SK-N-SH treated with all-trans-retinoic acid at 6 μM for 48 hours (cell line): ENCODE data around the gene GPC6.

Experiments used
- ATAC-seq: fragments of 200-7000 bp; cut with Tn5 transposase; 3 replicates; pipeline ENCODE4 v1.9.1; 2020; ENCODE audit warnings: mild to moderate bottlenecking, moderate library complexity
- ARNTL ChIP-seq: fragments of 450-650 bp; formaldehyde crosslinking; IDR thresholded peaks from 2 replicates; pipeline ENCODE4 v1.5.0; 2020; ENCODE audit warnings: low read depth, mild to moderate bottlenecking, moderate library complexity, borderline replicate concordance
- BACH2 ChIP-seq: fragments of 250-450 bp; sonication (Bioruptor Pico); IDR thresholded peaks from 2 replicates; pipeline ENCODE4 v1.9.0; 2021; ENCODE audit warnings: mild to moderate bottlenecking, borderline replicate concordance
- CSDC2 ChIP-seq: fragments of 250-450 bp; sonication (Bioruptor Pico); IDR thresholded peaks from 2 replicates; pipeline ENCODE4 v1.5.0; 2020; ENCODE audit warnings: mild to moderate bottlenecking, moderate library complexity
- CSRNP3 ChIP-seq: fragments of 250-450 bp; sonication (Bioruptor Pico); IDR thresholded peaks from 2 replicates; pipeline ENCODE4 v1.5.1; 2021; ENCODE audit warnings: mild to moderate bottlenecking, moderate library complexity
- ESRRG ChIP-seq: fragments of 250-450 bp; sonication (Bioruptor Pico); IDR thresholded peaks from 2 replicates; pipeline ENCODE4 v1.6.1; 2021; ENCODE audit warnings: mild to moderate bottlenecking
- GLIS3 ChIP-seq: fragments of 250-450 bp; sonication (Bioruptor Pico); IDR thresholded peaks from 2 replicates; pipeline ENCODE4 v1.5.0; 2020; ENCODE audit warnings: mild to moderate bottlenecking, moderate library complexity
- ISL1 ChIP-seq: fragments of 250-450 bp; sonication (Bioruptor Pico); IDR thresholded peaks from 2 replicates; pipeline ENCODE4 v2.1.2; 2022; ENCODE audit warnings: mild to moderate bottlenecking, moderate library complexity
- OSR1 ChIP-seq: fragments of 250-450 bp; sonication (Bioruptor Pico); IDR thresholded peaks from 2 replicates; pipeline ENCODE4 v1.8.0; 2022; ENCODE audit warnings: moderate library complexity, mild to moderate bottlenecking, inconsistent platforms
- PATZ1 ChIP-seq: fragments of 250-450 bp; sonication (Bioruptor Pico); IDR thresholded peaks from 2 replicates; pipeline ENCODE4 v1.8.0; 2020; ENCODE audit warnings: mild to moderate bottlenecking, moderate library complexity, borderline replicate concordance
- POU6F1 ChIP-seq: fragments of 250-450 bp; sonication (Bioruptor Pico); IDR thresholded peaks from 2 replicates; pipeline ENCODE4 v1.8.0; 2021; ENCODE audit warnings: low read depth, mild to moderate bottlenecking, moderate library complexity, borderline replicate concordance
- PPARA ChIP-seq: fragments of 250-450 bp; sonication (Bioruptor Pico); IDR thresholded peaks from 2 replicates; pipeline ENCODE4 v1.5.0; 2020; ENCODE audit warnings: mild to moderate bottlenecking, borderline replicate concordance
- RARB ChIP-seq: fragments of 250-450 bp; sonication (Bioruptor Pico); IDR thresholded peaks from 2 replicates; pipeline ENCODE4 v1.8.0; 2021; ENCODE audit warnings: mild to moderate bottlenecking, moderate library complexity
- TCF4 ChIP-seq: fragments of 250-450 bp; sonication (Bioruptor Pico); IDR thresholded peaks from 2 replicates; pipeline ENCODE4 v1.8.0; 2021; ENCODE audit warnings: mild to moderate bottlenecking, moderate library complexity, borderline replicate concordance
- TOX ChIP-seq: fragments of 250-450 bp; sonication (Bioruptor Pico); IDR thresholded peaks from 2 replicates; pipeline ENCODE4 v1.8.0; 2021; ENCODE audit warnings: mild to moderate bottlenecking, moderate library complexity, borderline replicate concordance
- TSHZ2 ChIP-seq: fragments of 250-450 bp; sonication (Bioruptor Pico); IDR thresholded peaks from 2 replicates; pipeline ENCODE4 v1.5.0; 2020; ENCODE audit warnings: mild to moderate bottlenecking, moderate library complexity
- ZC3H10 ChIP-seq: fragments of 250-450 bp; sonication (Bioruptor Pico); IDR thresholded peaks from 2 replicates; pipeline ENCODE4 v1.5.1; 2021; ENCODE audit warnings: mild to moderate bottlenecking, moderate library complexity
- ZFP3 ChIP-seq: fragments of 250-450 bp; sonication (Bioruptor Pico); IDR thresholded peaks from 2 replicates; pipeline ENCODE4 v1.5.0; 2020; ENCODE audit warnings: mild to moderate bottlenecking, moderate library complexity
- ZFP30 ChIP-seq: fragments of 450-650 bp; formaldehyde crosslinking; IDR thresholded peaks from 2 replicates; pipeline ENCODE4 v1.5.0; 2022; ENCODE audit warnings: mild to moderate bottlenecking, moderate library complexity
- ZNF70 ChIP-seq: fragments of 450-650 bp; formaldehyde crosslinking; IDR thresholded peaks from 2 replicates; pipeline ENCODE4 v1.5.0; 2020; ENCODE audit warnings: mild to moderate bottlenecking, moderate library complexity
- ZNF8 ChIP-seq: fragments of 450-650 bp; formaldehyde crosslinking; IDR thresholded peaks from 2 replicates; pipeline ENCODE4 v1.5.0; 2020; ENCODE audit warnings: mild to moderate bottlenecking, moderate library complexity

Gene GPC6

GRCh38 chr13:93270769-93271742 lies 44.4 kb downstream of the GPC6 start (continued):
- TF ChIP-seq POU6F1 (CRISPR knock-in tag) = no peak
- no peak for TF ChIP-seq OSR1 (CRISPR knock-in tag)
- no peak for TF ChIP-seq ZFP30 (CRISPR knock-in tag)
- TF ChIP-seq PATZ1 (CRISPR knock-in tag) = no peak
- no peak for TF ChIP-seq CSDC2 (CRISPR knock-in tag)

GRCh38 chr13:93279982-93280381 lies 53.4 kb downstream of the GPC6 start:
- no peak for ATAC-seq
- no peak for TF ChIP-seq ZNF70
- TF ChIP-seq PATZ1 (CRISPR knock-in tag) = no peak
- TF ChIP-seq ESRRG = no peak
- no peak for TF ChIP-seq ISL1 (CRISPR knock-in tag)
- no peak for TF ChIP-seq OSR1 (CRISPR knock-in tag)
- no peak for TF ChIP-seq ARNTL (CRISPR knock-in tag)
- no peak for TF ChIP-seq CSDC2 (CRISPR knock-in tag)
- TF ChIP-seq ZNF8 (CRISPR knock-in tag) = no peak
- no peak for TF ChIP-seq TCF4 (CRISPR knock-in tag)
- TF ChIP-seq PPARA (CRISPR knock-in tag) = no peak
- TF ChIP-seq GLIS3 = no peak
- TF ChIP-seq RARB (CRISPR knock-in tag) = no peak
- no peak for TF ChIP-seq ZFP30 (CRISPR knock-in tag)
- TF ChIP-seq ZFP3 = no peak
- TF ChIP-seq CSRNP3 = no peak
- TF ChIP-seq TOX (CRISPR knock-in tag) = no peak
- no peak for TF ChIP-seq ZC3H10 (CRISPR knock-in tag)
- no peak for TF ChIP-seq BACH2 (CRISPR knock-in tag)

GRCh38 chr13:93280688-93281087 lies 54.1 kb downstream of the GPC6 start:
- TF ChIP-seq ZFP30 (CRISPR knock-in tag) (no peak), CSRNP3 (no peak), ZNF8 (CRISPR knock-in tag) (no peak), ZFP3 (no peak), ZC3H10 (CRISPR knock-in tag) (no peak), OSR1 (CRISPR knock-in tag) (no peak), ZNF70 (no peak), POU6F1 (CRISPR knock-in tag) (no peak), GLIS3 (no peak), CSDC2 (CRISPR knock-in tag) (no peak), PATZ1 (CRISPR knock-in tag) (no peak), TSHZ2 (no peak)
- TF ChIP-seq, all 23 proteins: peak for 0
- ATAC-seq = no peak
